ENCODE measurements around the gene GALNT9.

DNA sequence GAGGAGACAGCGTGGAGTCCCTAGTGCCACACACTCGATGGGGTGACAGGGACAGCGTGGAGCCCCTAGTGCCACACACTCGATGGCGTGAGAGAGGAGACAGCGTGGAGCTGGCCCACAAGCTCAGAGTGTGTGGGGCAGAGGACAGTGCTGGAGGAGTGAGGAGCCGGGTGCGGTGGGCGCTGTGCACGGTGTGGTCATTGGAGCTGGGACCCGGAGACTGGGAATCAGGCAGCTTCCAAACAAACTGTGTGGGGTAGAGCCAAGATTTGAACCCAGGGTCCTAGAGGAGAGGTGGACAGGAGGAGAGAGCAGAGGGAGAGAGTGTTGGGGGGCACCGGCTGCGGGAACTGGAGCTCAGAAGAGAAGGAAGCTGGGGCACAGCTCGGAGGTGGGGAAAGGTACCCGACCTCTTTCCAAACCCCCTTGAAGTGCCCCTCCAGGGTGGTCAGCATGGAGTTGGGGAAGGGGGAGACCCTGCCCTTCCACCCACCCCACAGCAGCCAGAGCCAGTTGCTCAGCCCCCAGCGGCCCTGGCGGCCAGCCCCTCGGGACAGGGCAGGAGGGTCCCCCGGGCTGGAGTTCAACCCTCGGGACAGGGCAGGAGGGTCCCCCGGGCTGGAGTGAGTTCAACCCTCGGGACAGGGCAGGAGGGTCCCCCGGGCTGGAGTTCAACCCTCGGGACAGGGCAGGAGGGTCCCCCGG, 94.1 kb downstream of the GALNT9 start:
- TF ChIP-seq, protein P1, sequence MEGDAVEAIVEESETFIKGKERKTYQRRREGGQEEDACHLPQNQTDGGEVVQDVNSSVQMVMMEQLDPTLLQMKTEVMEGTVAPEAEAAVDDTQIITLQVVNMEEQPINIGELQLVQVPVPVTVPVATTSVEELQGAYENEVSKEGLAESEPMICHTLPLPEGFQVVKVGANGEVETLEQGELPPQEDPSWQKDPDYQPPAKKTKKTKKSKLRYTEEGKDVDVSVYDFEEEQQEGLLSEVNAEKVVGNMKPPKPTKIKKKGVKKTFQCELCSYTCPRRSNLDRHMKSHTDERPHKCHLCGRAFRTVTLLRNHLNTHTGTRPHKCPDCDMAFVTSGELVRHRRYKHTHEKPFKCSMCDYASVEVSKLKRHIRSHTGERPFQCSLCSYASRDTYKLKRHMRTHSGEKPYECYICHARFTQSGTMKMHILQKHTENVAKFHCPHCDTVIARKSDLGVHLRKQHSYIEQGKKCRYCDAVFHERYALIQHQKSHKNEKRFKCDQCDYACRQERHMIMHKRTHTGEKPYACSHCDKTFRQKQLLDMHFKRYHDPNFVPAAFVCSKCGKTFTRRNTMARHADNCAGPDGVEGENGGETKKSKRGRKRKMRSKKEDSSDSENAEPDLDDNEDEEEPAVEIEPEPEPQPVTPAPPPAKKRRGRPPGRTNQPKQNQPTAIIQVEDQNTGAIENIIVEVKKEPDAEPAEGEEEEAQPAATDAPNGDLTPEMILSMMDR (IDR thresholded peaks at IDR 0.05) = no peak
- no peak for TF ChIP-seq POLR2A (IDR thresholded peaks at IDR 0.05)

Measured in right lobe of liver (tissue), 4 donors.